K562 (cell line): ENCODE results near the gene CEP120. TPM values are rescaled to one million over a fixed set of nuclear protein-coding genes. Genes with fewer than 3 reads are reported as not detected.

ENCODE experiments used
- ATAC-seq: fragments of 200-7000 bp; cut with Tn5 transposase; 3 replicates; pipeline ENCODE4 v1.9.1; 2020; ENCODE audit warnings: moderate library complexity
- BruUV-seq: library from RNA; stranded (reverse); fragments of 400-500 nt; replicated peaks from 2 replicates; lab custom pipeline; 2021; lab: Mats Ljungman, UMichigan
- CTCF ChIA-PET: fragments of 300-600 bp; formaldehyde crosslinking; extraction: SDS; loops from one replicate; lab custom pipeline; 2021; ENCODE audit warnings: low intra/inter-chr PET ratio; lab: Yijun Ruan, JAX
- POLR2A ChIA-PET: fragments of 300-600, 350-650 bp; sonication (Branson Sonifier 250); formaldehyde crosslinking; extraction: SDS; loops from one replicate; lab custom pipeline; 2021; ENCODE audit warnings: antibody characterized with exemption, inconsistent platforms; lab: Yijun Ruan, JAX
- DNase-seq, 4 experiments: peaks; one replicate each; pipeline versions ENCODE4 v3.0.0 to v3.0.0-alpha.2; 2011 to 2018; ENCODE audit warnings: low spot score in 3 of 4, mixed read lengths in 3 of 4; ENCODE audit errors: extremely low read depth in 1 of 4
- FAIRE-seq: peaks from 2 replicates; lab custom pipeline; 2011; peaks lifted over from hg19 to GRCh38; lab: Jason Lieb, UNC
- H2AFZ ChIP-seq: 2 replicates; pipeline ENCODE4 v1.6.0; 2011; ENCODE audit warnings: low read depth, low read length, control low read depth, inconsistent platforms
- H3K27ac ChIP-seq: fragments of 200-600 bp; 3 replicates; pipeline ENCODE4 v1.8.0; 2011; ENCODE audit warnings: low read depth, mild to moderate bottlenecking, control low read depth, inconsistent platforms, low read length, moderate library complexity, mixed read lengths; ENCODE audit errors: extremely low read depth
- H3K27me3 ChIP-seq, 2 experiments: fragments of 300-600 bp in 1 of 2; 2 replicates in 1 of 2; 3 replicates in 1 of 2; pipeline versions ENCODE4 v1.6.0 to v1.8.0; 2011; ENCODE audit warnings: inconsistent platforms in 2 of 2, low read length in 2 of 2, mild to moderate bottlenecking in 1 of 2, mixed read lengths in 1 of 2, moderate library complexity in 1 of 2; ENCODE audit not compliant: control insufficient read depth in 2 of 2, insufficient read depth in 2 of 2
- H3K36me3 ChIP-seq: fragments of 300-600 bp; 3 replicates; pipeline ENCODE4 v1.8.0; 2011; ENCODE audit warnings: mild to moderate bottlenecking, low read length, inconsistent platforms; ENCODE audit not compliant: control insufficient read depth, insufficient read depth
- H3K4me1 ChIP-seq, 2 experiments: fragments of 200-600 bp in 1 of 2; replicated peaks in 1 of 2; 2 replicates in 1 of 2; 3 replicates in 1 of 2; pipeline versions ENCODE4 v1.5.1 to v1.8.0; 2011; ENCODE audit warnings: inconsistent platforms in 2 of 2, low read length in 2 of 2, mild to moderate bottlenecking in 1 of 2, mixed read lengths in 1 of 2, moderate library complexity in 1 of 2; ENCODE audit not compliant: control insufficient read depth in 2 of 2, insufficient read depth in 2 of 2
- H3K4me2 ChIP-seq: 2 replicates; pipeline ENCODE4 v1.6.1; 2011; ENCODE audit warnings: low read length, control low read depth, inconsistent platforms, mixed read lengths; ENCODE audit not compliant: insufficient read depth
- H3K4me3 ChIP-seq: fragments of 200-600 bp; sonication (generic), shearing (Covaris generic); 2 replicates; pipeline ENCODE4 v1.5.1; 2016; ENCODE audit warnings: control low read depth, inconsistent platforms
- H3K79me2 ChIP-seq: fragments of 200-600 bp; 3 replicates; pipeline ENCODE4 v1.8.0; 2011; ENCODE audit warnings: low read length, inconsistent platforms; ENCODE audit not compliant: control insufficient read depth, insufficient read depth
- H3K9ac ChIP-seq, 2 experiments: 2 replicates each; pipeline versions ENCODE4 v1.6.0 to v1.6.1; 2011; ENCODE audit warnings: low read depth in 2 of 2, low read length in 2 of 2, control low read depth in 1 of 2, inconsistent platforms in 1 of 2, mild to moderate bottlenecking in 1 of 2, mixed read lengths in 1 of 2; ENCODE audit not compliant: insufficient read depth in 1 of 2
- H3K9me1 ChIP-seq: one replicate; pipeline ENCODE4 v1.6.0; 2011; ENCODE audit warnings: inconsistent platforms, mild to moderate bottlenecking, low read length, moderate library complexity; ENCODE audit not compliant: control insufficient read depth, insufficient read depth
- H3K9me3 ChIP-seq: replicated peaks from 2 replicates; pipeline ENCODE4 v1.5.1; 2011; ENCODE audit warnings: low read depth, low read length, inconsistent platforms; ENCODE audit not compliant: control insufficient read depth, insufficient read depth
- H4K20me1 ChIP-seq: replicated peaks from 2 replicates; pipeline ENCODE4 v1.6.1; 2011; ENCODE audit warnings: low read length, inconsistent platforms, mixed read lengths; ENCODE audit not compliant: control insufficient read depth, insufficient read depth
- CCNT2 ChIP-seq: IDR thresholded peaks from 2 replicates; pipeline ENCODE4 v1.6.1; 2011; ENCODE audit warnings: borderline replicate concordance, low read depth, mild to moderate bottlenecking, moderate library complexity, mixed read lengths, low read length; ENCODE audit not compliant: insufficient read length; ENCODE audit errors: extremely low read depth
- MAZ ChIP-seq, 2 experiments: fragments of 450-650 bp in 1 of 2; sonication (generic) in 1 of 2; formaldehyde crosslinking; IDR thresholded peaks in 1 of 2; conservative IDR thresholded peaks in 1 of 2; 2 replicates each; pipeline versions ENCODE4 v1.4.0 to v1.5.0; 2020; ENCODE audit warnings: mild to moderate bottlenecking in 1 of 2, missing genetic modification reagents in 1 of 2
- NR2F6 ChIP-seq: fragments of 450-650 bp; formaldehyde crosslinking; IDR thresholded peaks from 2 replicates; pipeline ENCODE4 v1.4.0; 2020; ENCODE audit warnings: mild to moderate bottlenecking
- SP2 ChIP-seq: IDR thresholded peaks from 2 replicates; pipeline ENCODE4 v1.6.1; 2011; ENCODE audit warnings: mild to moderate bottlenecking, low read depth, low read length, moderate library complexity; ENCODE audit not compliant: poor library complexity, severe bottlenecking; ENCODE audit errors: extremely low read depth
- SPI1 ChIP-seq: IDR thresholded peaks from 2 replicates; pipeline ENCODE4 v1.6.1; 2011; ENCODE audit warnings: low read depth, low read length, control low read depth, borderline replicate concordance
- SRSF1 ChIP-seq: fragments of 200-400 bp; formaldehyde crosslinking; IDR thresholded peaks from 2 replicates; pipeline ENCODE4 v1.6.1; 2017; ENCODE audit warnings: mild to moderate bottlenecking, low read depth, low read length, moderate library complexity
- YY1 ChIP-seq, 3 experiments: IDR thresholded peaks; 2 replicates each; pipeline ENCODE4 v1.6.1; 2011; ENCODE audit warnings: low read length in 2 of 3, mild to moderate bottlenecking in 2 of 3, moderate library complexity in 2 of 3, borderline replicate concordance in 1 of 3, control low read depth in 1 of 3, low read depth in 1 of 3; ENCODE audit not compliant: insufficient read depth in 3 of 3, insufficient replicate concordance in 2 of 3, control insufficient read depth in 1 of 3, insufficient read length in 1 of 3; ENCODE audit errors: extremely low read depth in 1 of 3
- ZBTB8A ChIP-seq: fragments of 450-650 bp; IDR thresholded peaks from 2 replicates; pipeline ENCODE4 v1.6.1; 2018; ENCODE audit warnings: mild to moderate bottlenecking, moderate library complexity; ENCODE audit not compliant: partially characterized antibody
- ZNF316 ChIP-seq: fragments of 450-650 bp; IDR thresholded peaks from 2 replicates; pipeline ENCODE4 v1.6.1; 2016
- ZNF583 ChIP-seq: fragments of 250-450 bp; sonication (Bioruptor Pico); IDR thresholded peaks from 2 replicates; pipeline ENCODE4 v1.4.0; 2020
- WGBS: fragments of 100-300 bp; shearing (Covaris generic); methylation state at CpG from one replicate; pipeline ENCODE4 v1.1.6; 2016; ENCODE audit warnings: low coverage, mixed read lengths; ENCODE audit not compliant: insufficient coverage; ENCODE audit errors: missing lambda C conversion rate; 5-methylcytosine and 5-hydroxymethylcytosine counted together
- in situ Hi-C: fragments of 300-500 bp; cut with MboI; formaldehyde crosslinking; loops from 4 replicates; pipeline ENCODE4 v1.15.0; 2018; ENCODE audit warnings: inconsistent platforms, mixed read lengths
- intact Hi-C: fragments of 100-400 bp; cut with micrococcal nuclease; formaldehyde crosslinking; loops from 2 replicates; pipeline ENCODE4 v1.14.2; 2022
- polyA plus RNA-seq, 8 experiments: library from polyadenylated mRNA; depleted of rRNA in 4 of 8; stranded (reverse) in 5 of 8; unstranded in 3 of 8; fragments of >200 nt; fragmentation: Nextera tagmentation in 2 of 8; fragmentation: Illumina TruSeq in 1 of 8; extraction: Ambion mirVana in 2 of 8; extraction: Trizol in 1 of 8; gene quantifications; 2 replicates each; pipeline versions ENCODE4 v1.2.1 to v1.2.3, GENCODE V29; 2011 to 2014; ENCODE audit warnings: inconsistent platforms in 1 of 8, missing spikeins in 1 of 8
- total RNA-seq, 7 experiments: library from RNA; depleted of rRNA in 6 of 7; stranded (reverse); fragments of >200 nt in 6 of 7; fragmentation: Illumina TruSeq in 2 of 7; extraction: Trizol in 2 of 7; gene quantifications; 2 replicates each; pipeline versions ENCODE4 v1.2.1 to v1.2.3, GENCODE V29; 2011 to 2021; ENCODE audit warnings: low replicate concordance in 1 of 7
- TF ChIP-seq, protein P1 (sequence below): IDR thresholded peaks from 3 replicates; pipeline ENCODE4 v1.6.1; 2011; ENCODE audit warnings: borderline replicate concordance, mild to moderate bottlenecking; ENCODE audit not compliant: insufficient read length, insufficient read depth
- TF ChIP-seq, protein P2 (sequence below), 3 experiments: IDR thresholded peaks in 2 of 3; conservative IDR thresholded peaks in 1 of 3; 2 replicates each; pipeline ENCODE4 v1.5.1; 2011 to 2012; ENCODE audit warnings: low read length in 3 of 3, mild to moderate bottlenecking in 3 of 3, control low read depth in 2 of 3, improper control_type of control experiment in 1 of 3, inconsistent platforms in 1 of 3, low read depth in 1 of 3, mixed read lengths in 1 of 3, moderate library complexity in 1 of 3; ENCODE audit not compliant: insufficient read depth in 2 of 3

Gene CEP120
- total and polyA plus RNA-seq, 9 of the 15 experiments (the other 6 are each of a cell fraction or from before 2014, with no cell fraction given) = 3.3 to 24.9 (median 14.4) TPM

- TF ChIP-seq SPI1 (no peak), CCNT2 (no peak), ZNF583 (CRISPR knock-in tag) (no peak), MAZ (CRISPR knock-in tag; conservative IDR thresholded peaks at IDR 0.05 in 1 of 2, IDR thresholded peaks at IDR 0.05 in 1 of 2) (no peak), ZBTB8A (no peak), NR2F6 (CRISPR knock-in tag) (no peak), ZNF316 (no peak), SP2 (no peak)
These were observed 25.7 kb downstream of the CEP120 start (continued) for GRCh38 chr5:123397538-123397937.

GRCh38 chr5:123391009-123391408, 32.2 kb downstream of the CEP120 start:
- Histone ChIP-seq H3K4me1 (no peaks in the 10 kb centered on the region), H2AFZ (no peak overlapping the region), H3K9me1 (no peaks in the 10 kb centered on the region), H3K36me3 (peaks cover 60% of the 10 kb centered on the region), H3K79me2 (no peaks in the 10 kb centered on the region), H3K9ac (no peak overlapping the region), H3K4me2 (no peak overlapping the region), H4K20me1 (no peaks in the 10 kb centered on the region), H3K4me3 (no peak overlapping the region), H3K27ac (no peak overlapping the region), H3K9me3 (no peaks in the 10 kb centered on the region), H3K27me3 (no peaks in the 10 kb centered on the region)
- in situ Hi-C loops (no loop called here), intact Hi-C loops (no loop called here)
- CTCF ChIA-PET = no interaction called here
- no peak for FAIRE-seq
- BruUV-seq = no TSS peak
- no peak for DNase-seq
- TF ChIP-seq YY1 (IDR thresholded peaks at IDR 0.05; ENCODE audit: borderline replicate concordance in 1 of 3, control insufficient read depth in 1 of 3, extremely low read depth in 1 of 3, insufficient read depth in 3 of 3, insufficient read length in 1 of 3, insufficient replicate concordance in 2 of 3, low read depth in 1 of 3, low read length in 2 of 3) = no peak
- no peak for TF ChIP-seq SRSF1
- TF ChIP-seq, protein P1, sequence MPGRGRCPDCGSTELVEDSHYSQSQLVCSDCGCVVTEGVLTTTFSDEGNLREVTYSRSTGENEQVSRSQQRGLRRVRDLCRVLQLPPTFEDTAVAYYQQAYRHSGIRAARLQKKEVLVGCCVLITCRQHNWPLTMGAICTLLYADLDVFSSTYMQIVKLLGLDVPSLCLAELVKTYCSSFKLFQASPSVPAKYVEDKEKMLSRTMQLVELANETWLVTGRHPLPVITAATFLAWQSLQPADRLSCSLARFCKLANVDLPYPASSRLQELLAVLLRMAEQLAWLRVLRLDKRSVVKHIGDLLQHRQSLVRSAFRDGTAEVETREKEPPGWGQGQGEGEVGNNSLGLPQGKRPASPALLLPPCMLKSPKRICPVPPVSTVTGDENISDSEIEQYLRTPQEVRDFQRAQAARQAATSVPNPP = no peak
- TF ChIP-seq, protein P2, sequence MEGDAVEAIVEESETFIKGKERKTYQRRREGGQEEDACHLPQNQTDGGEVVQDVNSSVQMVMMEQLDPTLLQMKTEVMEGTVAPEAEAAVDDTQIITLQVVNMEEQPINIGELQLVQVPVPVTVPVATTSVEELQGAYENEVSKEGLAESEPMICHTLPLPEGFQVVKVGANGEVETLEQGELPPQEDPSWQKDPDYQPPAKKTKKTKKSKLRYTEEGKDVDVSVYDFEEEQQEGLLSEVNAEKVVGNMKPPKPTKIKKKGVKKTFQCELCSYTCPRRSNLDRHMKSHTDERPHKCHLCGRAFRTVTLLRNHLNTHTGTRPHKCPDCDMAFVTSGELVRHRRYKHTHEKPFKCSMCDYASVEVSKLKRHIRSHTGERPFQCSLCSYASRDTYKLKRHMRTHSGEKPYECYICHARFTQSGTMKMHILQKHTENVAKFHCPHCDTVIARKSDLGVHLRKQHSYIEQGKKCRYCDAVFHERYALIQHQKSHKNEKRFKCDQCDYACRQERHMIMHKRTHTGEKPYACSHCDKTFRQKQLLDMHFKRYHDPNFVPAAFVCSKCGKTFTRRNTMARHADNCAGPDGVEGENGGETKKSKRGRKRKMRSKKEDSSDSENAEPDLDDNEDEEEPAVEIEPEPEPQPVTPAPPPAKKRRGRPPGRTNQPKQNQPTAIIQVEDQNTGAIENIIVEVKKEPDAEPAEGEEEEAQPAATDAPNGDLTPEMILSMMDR (IDR thresholded peaks at IDR 0.05 in 2 of 3, conservative IDR thresholded peaks at IDR 0.05 in 1 of 3; ENCODE audit: insufficient read depth in 2 of 3, low read depth in 1 of 3, low read length in 3 of 3) = no peak
- WGBS = 55% methylated on average over 1 of the region's 1 CpG
- POLR2A ChIA-PET = no interaction called here
- ATAC-seq = peak; percentile 42; the same call in 1 of the 3 replicates
